ENCODE measurements around the gene ARSB. TPM values are rescaled to one million over a fixed set of nuclear protein-coding genes. Genes with fewer than 3 reads are reported as not detected.

The ARSB gene
- total RNA-seq, 2 experiments from 2014 or later = 10.4 to 11.7 TPM

- DNase-seq = no peak
- Mint-ChIP-seq H3K4me3 (no peak overlapping the region), H3K27ac (no peak overlapping the region), H3K36me3 (peaks cover 10% of the 10 kb centered on the region), H3K9me3 (peaks cover 2% of the 10 kb centered on the region), H3K4me1 (peaks cover 39% of the 10 kb centered on the region), H3K27me3 (no peaks in the 10 kb centered on the region)
Measured at GRCh38 chr5:78979909-78980308, 5.2 kb downstream of the ARSB start.

- peak overlapping the region; percentile 78 for H3K27ac Mint-ChIP-seq
- peak overlapping the region; percentile 27 for H3K4me3 Mint-ChIP-seq
- H3K27me3 Mint-ChIP-seq = no peaks in the 10 kb centered on the region
- peak; percentile 33 for DNase-seq
- peaks cover 2% of the 10 kb centered on the region for H3K9me3 Mint-ChIP-seq
- peaks cover 10% of the 10 kb centered on the region for H3K36me3 Mint-ChIP-seq
- peaks cover 39% of the 10 kb centered on the region for H3K4me1 Mint-ChIP-seq
Measured at GRCh38 chr5:78979117-78979742, 5.9 kb downstream of the ARSB start.

GRCh38 chr5:78975035-78975434 is 10.1 kb downstream of the ARSB start:
- no peak for DNase-seq
- H3K36me3 Mint-ChIP-seq = peaks cover 7% of the 10 kb centered on the region
- H3K4me3 Mint-ChIP-seq = no peak overlapping the region
- H3K27ac Mint-ChIP-seq = no peak overlapping the region
- H3K27me3 Mint-ChIP-seq = no peaks in the 10 kb centered on the region
- peaks cover 15% of the 10 kb centered on the region for H3K4me1 Mint-ChIP-seq
- H3K9me3 Mint-ChIP-seq = peaks cover 2% of the 10 kb centered on the region

- Mint-ChIP-seq H3K4me1 (peaks cover 11% of the 10 kb centered on the region), H3K4me3 (no peak overlapping the region), H3K27ac (no peak overlapping the region), H3K9me3 (peaks cover 1% of the 10 kb centered on the region), H3K27me3 (no peaks in the 10 kb centered on the region), H3K36me3 (peaks cover 5% of the 10 kb centered on the region)
- DNase-seq = no peak
Measured at GRCh38 chr5:78974601-78975000, 10.5 kb downstream of the ARSB start.

GRCh38 chr5:78974011-78974410 is 11.1 kb downstream of the ARSB start:
- Mint-ChIP-seq H3K9me3 (no peaks in the 10 kb centered on the region), H3K36me3 (no peaks in the 10 kb centered on the region), H3K27me3 (no peaks in the 10 kb centered on the region), H3K27ac (no peak overlapping the region), H3K4me3 (no peak overlapping the region), H3K4me1 (peaks cover 5% of the 10 kb centered on the region)
- DNase-seq = no peak

GRCh38 chr5:78972654-78973428 is 12.3 kb downstream of the ARSB start:
- H3K9me3 Mint-ChIP-seq = no peaks in the 10 kb centered on the region
- DNase-seq = no peak
- no peaks in the 10 kb centered on the region for H3K4me1 Mint-ChIP-seq
- no peak overlapping the region for H3K27ac Mint-ChIP-seq
- no peaks in the 10 kb centered on the region for H3K27me3 Mint-ChIP-seq
- H3K4me3 Mint-ChIP-seq = no peak overlapping the region
- no peaks in the 10 kb centered on the region for H3K36me3 Mint-ChIP-seq

- no peak overlapping the region for H3K4me3 Mint-ChIP-seq
- no peak overlapping the region for H3K27ac Mint-ChIP-seq
- no peaks in the 10 kb centered on the region for H3K4me1 Mint-ChIP-seq
- DNase-seq = no peak
- peaks cover 3% of the 10 kb centered on the region for H3K36me3 Mint-ChIP-seq
- no peaks in the 10 kb centered on the region for H3K27me3 Mint-ChIP-seq
- no peaks in the 10 kb centered on the region for H3K9me3 Mint-ChIP-seq
Measured at GRCh38 chr5:78971998-78972397, 13.1 kb downstream of the ARSB start.

- Mint-ChIP-seq H3K4me3 (no peak overlapping the region), H3K36me3 (peaks cover 3% of the 10 kb centered on the region), H3K27ac (no peak overlapping the region), H3K27me3 (no peaks in the 10 kb centered on the region), H3K9me3 (no peaks in the 10 kb centered on the region), H3K4me1 (no peaks in the 10 kb centered on the region)
- no peak for DNase-seq
Measured at GRCh38 chr5:78968781-78969180, 16.3 kb downstream of the ARSB start.

- Mint-ChIP-seq H3K27ac (no peak overlapping the region), H3K27me3 (no peaks in the 10 kb centered on the region), H3K9me3 (no peaks in the 10 kb centered on the region), H3K4me3 (no peak overlapping the region), H3K4me1 (no peaks in the 10 kb centered on the region), H3K36me3 (peaks cover 3% of the 10 kb centered on the region)
- DNase-seq = no peak
Measured at GRCh38 chr5:78964889-78965288, 20.2 kb downstream of the ARSB start.

- H3K9me3 Mint-ChIP-seq = no peaks in the 10 kb centered on the region
- H3K36me3 Mint-ChIP-seq = peaks cover 6% of the 10 kb centered on the region
- H3K27me3 Mint-ChIP-seq = no peaks in the 10 kb centered on the region
- H3K4me3 Mint-ChIP-seq = no peak overlapping the region
- H3K27ac Mint-ChIP-seq = no peak overlapping the region
- no peaks in the 10 kb centered on the region for H3K4me1 Mint-ChIP-seq
- no peak for DNase-seq
Measured at GRCh38 chr5:78961743-78962142, 23.4 kb downstream of the ARSB start.

- Mint-ChIP-seq H3K36me3 (peaks cover 13% of the 10 kb centered on the region), H3K4me1 (no peaks in the 10 kb centered on the region), H3K4me3 (no peak overlapping the region), H3K27me3 (no peaks in the 10 kb centered on the region), H3K27ac (no peak overlapping the region), H3K9me3 (no peaks in the 10 kb centered on the region)
- DNase-seq = no peak
Measured at GRCh38 chr5:78959767-78960166, 25.3 kb downstream of the ARSB start.

- DNase-seq = no peak
- no peak overlapping the region for H3K4me3 Mint-ChIP-seq
- H3K27ac Mint-ChIP-seq = no peak overlapping the region
- H3K27me3 Mint-ChIP-seq = no peaks in the 10 kb centered on the region
- no peaks in the 10 kb centered on the region for H3K4me1 Mint-ChIP-seq
- H3K36me3 Mint-ChIP-seq = peaks cover 17% of the 10 kb centered on the region
- no peaks in the 10 kb centered on the region for H3K9me3 Mint-ChIP-seq
Measured at GRCh38 chr5:78958672-78959445, 26.3 kb downstream of the ARSB start.

- Mint-ChIP-seq H3K36me3 (peaks cover 18% of the 10 kb centered on the region), H3K27ac (no peak overlapping the region), H3K4me3 (no peak overlapping the region), H3K9me3 (no peaks in the 10 kb centered on the region), H3K27me3 (no peaks in the 10 kb centered on the region), H3K4me1 (peaks cover 4% of the 10 kb centered on the region)
- no peak for DNase-seq
Measured at GRCh38 chr5:78956901-78957300, 28.2 kb downstream of the ARSB start.

- DNase-seq = no peak
- Mint-ChIP-seq H3K27ac (no peak overlapping the region), H3K9me3 (no peaks in the 10 kb centered on the region), H3K4me1 (peaks cover 4% of the 10 kb centered on the region), H3K27me3 (no peaks in the 10 kb centered on the region), H3K4me3 (no peak overlapping the region), H3K36me3 (peaks cover 22% of the 10 kb centered on the region)
Measured at GRCh38 chr5:78953092-78953800, 31.9 kb downstream of the ARSB start.

GRCh38 chr5:78930721-78931120 is 54.4 kb downstream of the ARSB start:
- no peak for DNase-seq
- no peak overlapping the region for H3K4me3 Mint-ChIP-seq
- no peak overlapping the region for H3K27ac Mint-ChIP-seq
- H3K27me3 Mint-ChIP-seq = no peaks in the 10 kb centered on the region
- H3K36me3 Mint-ChIP-seq = peaks cover 2% of the 10 kb centered on the region
- no peaks in the 10 kb centered on the region for H3K4me1 Mint-ChIP-seq
- H3K9me3 Mint-ChIP-seq = no peaks in the 10 kb centered on the region

All from activated naive CD8-positive, alpha-beta T cell treated with anti-CD3 and anti-CD28 coated beads for 36 hours (primary cell).